CD14-positive monocyte (primary cell): ENCODE data around the gene ZSCAN10. TPM values are rescaled to one million over a fixed set of nuclear protein-coding genes. Genes with fewer than 3 reads are reported as not detected.

Experiments
- DNase-seq, 3 donors: peaks; one replicate each; pipeline ENCODE4 v3.0.0-alpha.2; 2011 to 2022
- H2AFZ ChIP-seq: 2 replicates; pipeline ENCODE4 v1.6.0; 2012; ENCODE audit warnings: mild to moderate bottlenecking, low read depth, low read length, inconsistent platforms; ENCODE audit not compliant: insufficient read depth, poor library complexity, severe bottlenecking
- H3K27ac ChIP-seq, 2 donors: 1 replicate in 1 of 2; 2 replicates in 1 of 2; pipeline ENCODE4 v1.5.1; 2012 to 2013; ENCODE audit warnings: low read length in 2 of 2, control low read depth in 1 of 2, inconsistent platforms in 1 of 2, low read depth in 1 of 2, mild to moderate bottlenecking in 1 of 2
- H3K27me3 ChIP-seq, 2 donors: one replicate each; pipeline versions ENCODE4 v1.6.0 to v1.6.1; 2011 to 2013; ENCODE audit warnings: low read length in 2 of 2; ENCODE audit not compliant: control insufficient read depth in 2 of 2, insufficient read depth in 2 of 2
- H3K36me3 ChIP-seq, 2 donors: replicated peaks in 1 of 2; 1 replicate in 1 of 2; 2 replicates in 1 of 2; pipeline versions ENCODE4 v1.5.1 to v1.6.1; 2012 to 2013; ENCODE audit warnings: low read length in 2 of 2, control low read depth in 1 of 2, inconsistent platforms in 1 of 2, mild to moderate bottlenecking in 1 of 2; ENCODE audit not compliant: insufficient read depth in 2 of 2, control insufficient read depth in 1 of 2
- H3K4me1 ChIP-seq, 2 donors: 1 replicate in 1 of 2; 2 replicates in 1 of 2; pipeline versions ENCODE4 v1.5.1 to v1.6.1; 2012 to 2013; ENCODE audit warnings: low read length in 2 of 2, control low read depth in 1 of 2, inconsistent platforms in 1 of 2, mild to moderate bottlenecking in 1 of 2, moderate library complexity in 1 of 2; ENCODE audit not compliant: insufficient read depth in 2 of 2, control insufficient read depth in 1 of 2
- H3K4me2 ChIP-seq: replicated peaks from 2 replicates; pipeline ENCODE3; 2012; ENCODE audit warnings: low read length, moderate library complexity, mild to moderate bottlenecking; ENCODE audit not compliant: poor library complexity, severe bottlenecking; ENCODE audit errors: extremely low read depth
- H3K4me3 ChIP-seq, 3 experiments: fragments of 200-600 bp in 1 of 3; sonication (generic) in 1 of 3; replicated peaks in 1 of 3; 1 replicate in 2 of 3; 2 replicates in 1 of 3; pipeline ENCODE4 v1.5.1; 2011 to 2013; ENCODE audit warnings: low read length in 3 of 3, mild to moderate bottlenecking in 3 of 3, control low read depth in 2 of 3, low read depth in 2 of 3, inconsistent platforms in 1 of 3, moderate library complexity in 1 of 3
- H3K79me2 ChIP-seq: 2 replicates; pipeline ENCODE4 v1.6.0; 2012; ENCODE audit warnings: mild to moderate bottlenecking, control low read depth, inconsistent platforms, low read length, moderate library complexity; ENCODE audit not compliant: insufficient read depth
- H3K9ac ChIP-seq: 2 replicates; pipeline ENCODE4 v1.6.0; 2017; ENCODE audit warnings: low read length, mild to moderate bottlenecking; ENCODE audit not compliant: insufficient read depth, poor library complexity, severe bottlenecking
- H3K9me3 ChIP-seq, 2 donors: replicated peaks in 1 of 2; 1 replicate in 1 of 2; 2 replicates in 1 of 2; pipeline versions ENCODE4 v1.5.1 to v1.6.1; 2012 to 2013; ENCODE audit warnings: low read length in 2 of 2, control low read depth in 1 of 2; ENCODE audit not compliant: control insufficient read depth in 1 of 2, insufficient read depth in 1 of 2
- H4K20me1 ChIP-seq: 2 replicates; pipeline ENCODE4 v1.6.0; 2012; ENCODE audit warnings: mild to moderate bottlenecking, low read length, control low read depth, moderate library complexity; ENCODE audit not compliant: insufficient read depth
- H3K27ac Mint-ChIP-seq, 7 donors: one replicate each; pipeline ENCODE4 v1.8.0; 2020; ENCODE audit warnings: mild to moderate bottlenecking in 7 of 7, mixed read lengths in 7 of 7, moderate library complexity in 6 of 7, inconsistent platforms in 2 of 7
- H3K27me3 Mint-ChIP-seq, 3 donors: one replicate each; pipeline ENCODE4 v1.8.0; 2021 to 2022; ENCODE audit warnings: low read depth in 3 of 3, mild to moderate bottlenecking in 3 of 3, mixed read lengths in 3 of 3, moderate library complexity in 3 of 3, inconsistent platforms in 1 of 3
- H3K36me3 Mint-ChIP-seq, 2 donors: one replicate each; pipeline ENCODE4 v1.8.0; 2020; ENCODE audit warnings: mixed read lengths in 2 of 2, inconsistent platforms in 1 of 2, mild to moderate bottlenecking in 1 of 2
- H3K4me1 Mint-ChIP-seq: one replicate; pipeline ENCODE4 v1.8.0; 2020; ENCODE audit warnings: mild to moderate bottlenecking, mixed read lengths
- H3K4me3 Mint-ChIP-seq, 2 donors: one replicate each; pipeline ENCODE4 v1.8.0; 2020; ENCODE audit warnings: mild to moderate bottlenecking in 2 of 2, mixed read lengths in 2 of 2, moderate library complexity in 1 of 2
- H3K9me3 Mint-ChIP-seq, 7 donors: one replicate each; pipeline ENCODE4 v1.8.0; 2020 to 2022; ENCODE audit warnings: mixed read lengths in 7 of 7, mild to moderate bottlenecking in 6 of 7, moderate library complexity in 6 of 7, inconsistent platforms in 2 of 7
- WGBS: methylation state at CpG from one replicate; pipeline ENCODE4 v1.1.5; 2013; ENCODE audit warnings: missing lambda C conversion rate; ENCODE audit not compliant: insufficient coverage; 5-methylcytosine and 5-hydroxymethylcytosine counted together
- intact Hi-C, 2 donors: fragments of 100-400 bp; cut with micrococcal nuclease; formaldehyde crosslinking; loops; one replicate each; pipeline versions ENCODE4 v1.15.0 to v1.15.1; 2023
- polyA plus RNA-seq, 3 donors: library from polyadenylated mRNA; depleted of rRNA in 1 of 3; unstranded in 2 of 3; stranded (reverse) in 1 of 3; fragments of 300-500 nt in 2 of 3; fragments of >200 nt in 1 of 3; fragmentation: Illumina TruSeq in 2 of 3; gene quantifications; 1 replicate in 2 of 3; 2 replicates in 1 of 3; pipeline ENCODE4 v1.2.3, GENCODE V29; 2012 to 2021
- TF ChIP-seq, protein P1 (sequence below): fragments of 200-600 bp; IDR thresholded peaks from one replicate; pipeline ENCODE4 v1.8.0; 2022; ENCODE audit warnings: antibody characterized with exemption, mild to moderate bottlenecking

The ZSCAN10 gene
- polyA plus RNA-seq, 3 donors: 0.29 TPM; not detected in 2

DNA sequence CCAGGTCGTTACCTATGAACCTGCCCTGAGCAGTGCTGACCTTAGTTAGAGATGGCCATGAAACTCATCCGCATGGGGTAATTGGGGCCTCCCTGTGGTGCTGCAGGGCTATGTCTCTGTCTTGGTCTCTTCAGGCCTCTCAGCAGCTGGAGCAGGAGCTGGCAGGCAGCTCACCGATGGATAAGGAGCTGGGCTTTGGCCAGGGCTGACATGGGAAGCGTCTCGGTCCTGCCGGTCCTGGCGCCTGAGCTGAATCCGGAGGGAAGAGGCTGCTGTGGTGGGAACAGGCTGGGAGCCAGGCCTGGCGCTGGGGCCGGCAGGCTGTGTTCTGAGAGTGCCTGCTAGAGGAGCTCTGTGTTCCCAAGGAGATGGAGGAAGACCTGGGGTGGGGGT lies 23.6 kb downstream of the ZSCAN10 start:
- Histone ChIP-seq H2AFZ (no peak overlapping the region), H3K79me2 (no peaks in the 10 kb centered on the region), H3K9me3 (no peaks in the 10 kb centered on the region), H3K27ac (no peak overlapping the region), H4K20me1 (no peaks in the 10 kb centered on the region), H3K4me2 (no peak overlapping the region), H3K9ac (no peak overlapping the region), H3K27me3 (no peaks in the 10 kb centered on the region), H3K36me3 (peaks cover 22 to 30% of the 10 kb centered on the region in 2 donors), H3K4me3 (peak overlapping the region in 1 of 3 experiments; percentile 51), H3K4me1 (peaks cover 35 to 46% of the 10 kb centered on the region in 2 donors)
- no peak for DNase-seq
- Mint-ChIP-seq H3K4me1 (peaks cover 42% of the 10 kb centered on the region), H3K27me3 (peaks cover 0 to 5% (median 1%) of the 10 kb centered on the region in 3 donors), H3K9me3 (peaks cover 0 to 3% (median 0%) of the 10 kb centered on the region in 7 donors), H3K4me3 (peak overlapping the region in 1 of 2 donors; percentile 75), H3K36me3 (peaks cover 28 to 30% of the 10 kb centered on the region in 2 donors), H3K27ac (peak overlapping the region in 2 of 7 donors; percentile 5 to 37)
- intact Hi-C loops: no loop called here
- WGBS: 48% methylated on average over 10 of the region's 10 CpGs
- TF ChIP-seq, protein P1, sequence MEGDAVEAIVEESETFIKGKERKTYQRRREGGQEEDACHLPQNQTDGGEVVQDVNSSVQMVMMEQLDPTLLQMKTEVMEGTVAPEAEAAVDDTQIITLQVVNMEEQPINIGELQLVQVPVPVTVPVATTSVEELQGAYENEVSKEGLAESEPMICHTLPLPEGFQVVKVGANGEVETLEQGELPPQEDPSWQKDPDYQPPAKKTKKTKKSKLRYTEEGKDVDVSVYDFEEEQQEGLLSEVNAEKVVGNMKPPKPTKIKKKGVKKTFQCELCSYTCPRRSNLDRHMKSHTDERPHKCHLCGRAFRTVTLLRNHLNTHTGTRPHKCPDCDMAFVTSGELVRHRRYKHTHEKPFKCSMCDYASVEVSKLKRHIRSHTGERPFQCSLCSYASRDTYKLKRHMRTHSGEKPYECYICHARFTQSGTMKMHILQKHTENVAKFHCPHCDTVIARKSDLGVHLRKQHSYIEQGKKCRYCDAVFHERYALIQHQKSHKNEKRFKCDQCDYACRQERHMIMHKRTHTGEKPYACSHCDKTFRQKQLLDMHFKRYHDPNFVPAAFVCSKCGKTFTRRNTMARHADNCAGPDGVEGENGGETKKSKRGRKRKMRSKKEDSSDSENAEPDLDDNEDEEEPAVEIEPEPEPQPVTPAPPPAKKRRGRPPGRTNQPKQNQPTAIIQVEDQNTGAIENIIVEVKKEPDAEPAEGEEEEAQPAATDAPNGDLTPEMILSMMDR: no peak

DNA sequence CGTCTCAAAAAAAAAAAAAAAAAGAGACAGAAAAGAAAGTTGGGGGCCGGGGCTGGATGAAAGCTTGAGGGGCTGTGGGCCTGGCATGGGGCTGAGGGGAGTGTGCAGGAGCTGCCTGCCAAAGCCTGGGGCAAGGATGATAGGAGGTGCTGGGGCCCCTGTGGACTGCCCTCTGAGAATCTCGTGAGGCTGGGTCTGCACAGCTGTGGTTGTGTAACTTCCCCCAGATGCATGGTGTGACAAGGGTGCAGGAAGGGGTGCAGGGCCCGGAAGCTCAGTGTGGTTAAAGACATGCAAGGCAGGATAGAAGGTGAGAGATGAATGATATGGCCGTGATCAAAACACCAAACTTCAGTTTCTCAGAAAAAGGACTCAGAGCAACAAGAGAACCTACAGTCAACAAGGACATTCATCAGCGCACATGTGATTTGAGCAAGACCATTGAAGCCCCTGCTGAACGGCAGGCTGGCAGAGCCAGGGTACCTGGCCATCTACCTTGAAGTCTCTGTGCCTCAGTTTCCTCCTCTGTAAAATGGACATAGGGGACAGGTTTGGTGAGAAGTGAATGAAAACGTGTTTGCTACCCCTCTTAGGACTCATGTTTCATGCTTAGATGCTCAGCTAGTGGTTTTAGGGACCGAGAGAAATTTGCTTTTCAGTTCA lies 24.1 kb downstream of the ZSCAN10 start:
- intact Hi-C loops: no loop called here
- H3K4me1 Mint-ChIP-seq: peaks cover 47% of the 10 kb centered on the region
- 0% methylated on average over 6 of the region's 9 CpGs for WGBS
- Histone ChIP-seq H4K20me1 (no peaks in the 10 kb centered on the region), H2AFZ (peak overlapping the region; percentile 10), H3K9me3 (no peaks in the 10 kb centered on the region), H3K36me3 (peaks cover 18 to 25% of the 10 kb centered on the region in 2 donors), H3K79me2 (no peaks in the 10 kb centered on the region), H3K27ac (peak overlapping the region; percentile 9 to 43), H3K4me2 (peak overlapping the region; percentile 60), H3K9ac (no peak overlapping the region), H3K27me3 (no peaks in the 10 kb centered on the region), H3K4me3 (peak overlapping the region in 1 of 3 experiments; percentile 51), H3K4me1 (peaks cover 38 to 51% of the 10 kb centered on the region in 2 donors)
- H3K36me3 Mint-ChIP-seq: peaks cover 27% of the 10 kb centered on the region in 2 donors
- peak overlapping the region; percentile 71 to 75 for H3K4me3 Mint-ChIP-seq
- peaks cover 0 to 8% (median 1%) of the 10 kb centered on the region in 3 donors for H3K27me3 Mint-ChIP-seq
- peaks cover 0 to 3% (median 0%) of the 10 kb centered on the region in 7 donors for H3K9me3 Mint-ChIP-seq
- DNase-seq: peak; percentile 46 to 75 (median 51)
- H3K27ac Mint-ChIP-seq: peak overlapping the region in 6 of 7 donors; percentile 6 to 75 (median 48)
- TF ChIP-seq, protein P1: no peak
